Endothelial cell of hepatic sinusoid (primary cell): ENCODE measurements around the gene FOXL2NB.

Experiments used
- in situ Hi-C: cut with HindIII; loops from 2 replicates; pipeline ENCODE4 v1.10.0; 2017; ENCODE audit warnings: low sequenced_read_pairs

The FOXL2NB gene

GRCh38 chr3:138923531-138923994 is 23.5 kb upstream of the FOXL2NB start:
- in situ Hi-C loops = loop anchor here (5.0 to 25.0 kb wide), 5 partner anchors 96 to 449 kb away; partner anchors contain the start of gene FAIM

- in situ Hi-C loops = loop anchor here (10.0 kb wide), 1 partner anchor 454 kb away; no protein-coding TSS in a partner anchor
These were observed 18.2 kb upstream of the FOXL2NB start for GRCh38 chr3:138928727-138929372.

- in situ Hi-C loops = no loop called here
These were observed 13.8 kb upstream of the FOXL2NB start for GRCh38 chr3:138933068-138933668.

- in situ Hi-C loops = no loop called here
These were observed 12.9 kb upstream of the FOXL2NB start for GRCh38 chr3:138933981-138934691.

GRCh38 chr3:138935505-138935862 is 11.5 kb upstream of the FOXL2NB start:
- in situ Hi-C loops = no loop called here

DNA sequence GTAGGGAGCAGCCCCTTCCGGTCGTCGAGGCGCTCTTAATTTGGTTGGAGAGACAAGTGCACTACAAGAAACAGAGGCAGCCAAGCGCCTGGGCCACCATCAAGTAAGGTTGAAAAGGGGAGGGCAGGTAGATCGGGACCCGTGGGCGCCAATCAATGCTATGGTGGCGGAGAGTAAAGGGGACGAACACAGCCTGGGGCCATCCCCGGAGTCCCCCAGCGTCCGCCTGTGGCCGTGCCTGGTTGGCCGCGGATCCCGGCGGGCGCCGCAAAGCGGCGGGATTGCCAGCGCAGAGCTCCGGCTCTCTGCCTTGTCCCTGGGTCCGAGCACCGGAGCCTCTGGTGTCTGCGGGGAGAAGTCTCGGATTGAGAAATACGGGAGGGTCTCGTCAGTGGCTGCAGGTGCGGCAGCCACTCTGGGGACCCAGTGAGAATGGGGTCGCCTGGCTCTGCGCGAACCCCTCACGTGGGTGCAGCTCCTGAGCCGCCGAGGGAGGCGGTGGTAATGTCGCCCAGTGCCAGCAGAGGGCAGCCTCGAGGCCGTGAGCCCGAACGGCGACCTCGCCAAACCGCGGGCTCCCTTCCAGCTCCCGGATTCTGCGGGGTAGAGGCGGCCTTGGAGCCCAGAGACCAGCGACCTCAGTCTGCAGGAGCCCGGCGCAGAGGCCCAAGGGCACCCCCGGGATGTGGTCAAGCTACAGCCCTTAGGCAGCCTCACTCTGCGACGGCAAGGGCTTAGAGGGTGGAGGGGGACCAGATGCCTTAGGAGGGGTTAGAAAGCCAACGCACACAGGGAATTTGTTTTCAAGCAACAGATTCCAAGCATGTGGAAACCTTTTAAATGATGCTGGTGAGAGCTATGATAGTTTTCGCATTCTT is 10.9 kb upstream of the FOXL2NB start:
- in situ Hi-C loops = no loop called here

DNA sequence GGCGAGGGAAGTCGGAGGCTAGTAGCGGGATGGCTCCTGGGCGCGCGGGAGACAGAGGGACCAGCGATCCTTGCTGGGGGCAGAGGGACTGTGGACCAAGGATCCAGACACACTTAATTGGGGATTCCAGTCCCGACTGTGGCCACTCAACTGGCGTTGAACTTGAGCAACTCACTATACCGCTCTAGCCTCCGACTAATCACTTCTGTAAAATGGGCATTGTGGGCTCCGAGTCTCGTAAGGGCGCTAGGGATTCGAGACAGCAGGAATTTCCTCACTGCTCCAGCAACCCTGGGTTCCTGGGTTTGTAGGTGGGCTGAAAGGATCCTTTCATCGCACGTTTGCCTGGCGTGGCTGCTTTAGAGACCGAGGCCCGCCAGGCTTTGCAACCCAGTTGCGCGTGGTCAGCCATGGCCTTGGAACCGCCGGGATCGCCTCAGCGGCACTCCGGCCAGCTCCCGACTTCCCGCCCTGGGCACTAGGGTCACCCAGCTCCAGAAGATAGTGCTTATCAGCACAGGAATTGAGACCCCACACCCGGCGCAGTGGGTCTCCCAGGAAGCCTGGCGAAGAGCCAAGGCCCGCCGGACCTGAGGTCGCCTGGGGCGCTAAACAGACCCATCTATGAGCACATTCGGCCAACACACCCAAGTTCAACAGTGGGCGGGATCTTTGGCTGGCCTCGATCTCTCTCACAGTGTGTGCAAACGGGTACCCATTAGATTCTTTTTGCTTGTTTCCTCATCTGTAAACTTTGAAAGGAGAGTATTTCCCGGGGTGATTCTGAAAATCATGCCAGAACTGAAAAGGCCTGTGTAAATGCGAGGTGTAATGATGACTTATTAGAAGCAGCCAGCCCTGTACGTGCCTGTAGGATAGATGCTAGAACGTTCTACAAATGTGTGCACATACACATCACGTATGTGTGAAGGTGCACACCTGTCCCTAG is 10.0 kb upstream of the FOXL2NB start:
- in situ Hi-C loops = no loop called here

DNA sequence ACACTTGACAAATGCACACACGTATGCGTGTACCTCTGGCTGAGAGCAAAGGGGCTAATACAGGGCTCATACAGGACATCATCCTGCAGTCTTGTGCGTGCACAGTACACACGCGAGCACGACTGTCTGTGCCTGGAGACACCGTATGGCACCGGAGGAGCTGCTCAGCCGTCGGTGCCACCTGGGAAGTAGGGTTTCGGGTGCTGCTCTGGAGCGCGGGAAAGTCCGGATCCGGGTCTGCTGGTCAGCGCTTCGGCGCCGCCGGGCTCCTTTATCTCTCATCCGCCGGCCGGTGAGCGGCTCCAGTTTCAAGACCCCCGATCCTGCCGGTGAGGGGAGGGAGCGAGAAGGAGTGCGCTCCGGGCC is 9.3 kb upstream of the FOXL2NB start:
- in situ Hi-C loops = no loop called here

GRCh38 chr3:138938056-138938876 is 8.8 kb upstream of the FOXL2NB start:
- in situ Hi-C loops = no loop called here

- in situ Hi-C loops = no loop called here
These were observed 8.0 kb upstream of the FOXL2NB start for GRCh38 chr3:138938877-138939560.

GRCh38 chr3:138939561-138940241 is 7.3 kb upstream of the FOXL2NB start:
- in situ Hi-C loops = loop anchor here (5.0 kb wide), 1 partner anchor 403 kb away; the partner anchor contains the start of gene MRPS22

- in situ Hi-C loops = loop anchor here (5.0 kb wide), 1 partner anchor 402 kb away; the partner anchor contains the start of gene MRPS22
These were observed 6.6 kb upstream of the FOXL2NB start for GRCh38 chr3:138940446-138940845.

GRCh38 chr3:138941259-138941885 is 5.6 kb upstream of the FOXL2NB start:
- in situ Hi-C loops = loop anchor here (5.0 kb wide), 1 partner anchor 401 kb away; the partner anchor contains the start of gene MRPS22

DNA sequence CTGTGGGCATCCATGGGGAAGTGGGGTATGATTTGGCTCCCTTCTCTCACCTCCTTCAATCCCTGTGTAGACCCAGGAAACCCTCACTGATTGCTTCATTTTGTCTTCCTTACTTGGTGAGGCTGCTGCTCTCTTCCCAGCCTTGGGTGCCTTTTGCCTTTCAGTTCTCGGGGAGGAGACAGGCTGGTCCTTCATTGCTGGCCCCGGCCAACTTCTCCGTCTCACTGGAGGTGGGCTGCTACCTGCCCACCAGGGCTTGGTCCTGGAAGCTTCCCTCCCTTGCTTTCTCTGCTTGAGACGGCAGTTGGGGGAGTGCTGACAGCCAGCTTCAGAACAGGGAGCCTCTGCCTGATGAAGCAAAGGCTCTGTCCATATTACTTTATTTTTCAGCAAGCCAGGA is 4.7 kb upstream of the FOXL2NB start:
- in situ Hi-C loops = loop anchor here (5.0 kb wide), 1 partner anchor 400 kb away; the partner anchor contains the start of gene MRPS22

GRCh38 chr3:138942861-138943623 is 4.0 kb upstream of the FOXL2NB start:
- in situ Hi-C loops = loop anchor here (5.0 kb wide), 1 partner anchor 399 kb away; the partner anchor contains the start of gene MRPS22
